CD4-positive, alpha-beta T cell treated with Interleukin-15 for 1 hour (primary cell): ENCODE measurements around the gene CAMTA1.

ENCODE experiments used
- DNase-seq: peaks from one replicate; pipeline ENCODE4 v3.0.0-alpha.2; 2020

The CAMTA1 gene

GRCh38 chr1:7495962-7496361 lies 710.7 kb downstream of the CAMTA1 start:
- no peak for DNase-seq

- no peak for DNase-seq
These were observed 711.9 kb downstream of the CAMTA1 start for GRCh38 chr1:7497107-7497637.

DNA sequence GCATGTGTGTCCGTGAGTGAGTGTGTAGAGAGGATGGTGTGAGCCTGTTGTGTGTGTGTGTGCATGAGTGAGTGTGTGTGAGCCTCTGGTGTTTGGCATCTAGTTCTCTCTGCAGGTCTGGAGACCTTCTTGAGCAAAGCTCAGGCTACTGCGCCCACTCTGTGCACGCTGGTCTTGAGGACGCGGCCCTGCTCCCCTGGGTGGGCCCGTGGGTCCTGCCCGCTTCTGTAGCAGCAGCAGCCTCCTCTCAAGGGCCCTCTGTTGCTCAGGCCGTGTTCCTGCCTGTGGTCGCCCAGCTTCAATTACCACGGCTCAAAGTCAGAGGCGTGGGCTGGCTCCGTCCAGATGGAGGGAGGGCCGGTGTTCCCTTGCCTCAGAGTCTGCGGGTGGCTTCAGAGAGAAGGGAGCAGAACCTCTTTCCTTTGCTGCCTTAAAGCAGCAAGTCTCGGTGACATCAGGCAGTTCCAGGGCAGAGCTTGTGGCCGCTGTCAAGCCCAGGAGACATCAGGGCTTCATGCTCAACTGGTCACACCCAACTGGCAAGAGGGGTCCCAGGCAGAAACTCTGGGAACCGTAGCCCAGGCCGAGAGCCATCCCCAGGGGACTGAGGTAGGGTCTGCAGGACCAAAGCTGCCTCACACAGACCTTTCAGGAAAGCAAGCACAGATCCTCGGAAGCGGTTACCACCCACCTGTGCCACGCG lies 715.3 kb downstream of the CAMTA1 start:
- no peak for DNase-seq

- no peak for DNase-seq
These were observed 715.8 kb downstream of the CAMTA1 start for GRCh38 chr1:7501084-7501491.

- DNase-seq, result no peak
These were observed 716.7 kb downstream of the CAMTA1 start for GRCh38 chr1:7501723-7502603.

DNA sequence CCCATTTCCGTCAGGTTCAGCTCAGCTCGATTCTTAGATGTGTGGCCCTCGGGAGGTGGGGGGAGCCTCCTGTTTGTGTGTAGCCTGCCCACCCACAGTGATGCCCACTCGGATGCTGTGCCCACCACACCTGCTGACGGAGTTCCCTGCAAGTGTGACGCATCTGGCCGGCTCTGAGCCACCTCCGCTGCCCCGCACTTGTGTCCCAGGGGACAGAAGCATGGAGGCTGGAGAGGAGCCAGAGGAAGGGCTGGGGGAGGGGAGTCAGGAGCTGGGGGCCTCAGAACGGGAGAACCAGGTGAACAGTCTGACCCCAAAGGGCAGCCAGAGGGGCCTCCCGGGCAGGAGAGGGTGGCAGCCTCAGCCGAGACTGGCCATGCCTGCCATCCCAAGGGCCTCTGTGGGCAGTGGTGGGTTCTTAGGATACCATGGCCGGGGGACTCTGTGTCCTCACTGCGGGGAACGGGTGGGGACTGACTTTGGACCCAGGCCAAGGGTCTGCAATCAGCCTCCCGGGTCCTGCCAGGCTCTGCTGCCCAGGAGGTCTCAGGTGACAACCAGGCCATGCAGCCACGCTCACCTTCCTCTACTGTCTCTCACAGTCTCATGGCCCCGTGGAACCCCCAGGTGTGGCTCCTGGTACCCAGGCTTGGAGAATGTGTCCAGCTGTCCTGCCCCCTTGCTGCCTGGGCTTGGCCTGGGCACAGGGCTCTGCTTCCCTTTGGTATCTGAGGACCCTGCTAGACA lies 718.6 kb downstream of the CAMTA1 start:
- DNase-seq, result no peak

DNA sequence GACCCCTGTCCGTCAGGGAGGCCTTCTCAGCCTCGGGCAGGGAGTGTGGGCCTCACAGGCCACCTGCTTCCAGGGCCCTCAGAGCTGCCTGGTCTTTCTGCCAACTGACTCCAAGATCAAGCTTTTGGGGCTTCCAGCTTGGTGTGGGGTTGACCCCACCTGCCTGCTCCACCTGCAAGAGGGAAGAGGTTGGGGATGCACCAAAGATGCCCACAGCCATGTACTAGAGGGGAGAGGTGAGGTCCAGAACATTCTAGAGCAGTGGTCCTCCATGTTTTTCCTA lies 719.1 kb downstream of the CAMTA1 start:
- DNase-seq, result no peak

DNA sequence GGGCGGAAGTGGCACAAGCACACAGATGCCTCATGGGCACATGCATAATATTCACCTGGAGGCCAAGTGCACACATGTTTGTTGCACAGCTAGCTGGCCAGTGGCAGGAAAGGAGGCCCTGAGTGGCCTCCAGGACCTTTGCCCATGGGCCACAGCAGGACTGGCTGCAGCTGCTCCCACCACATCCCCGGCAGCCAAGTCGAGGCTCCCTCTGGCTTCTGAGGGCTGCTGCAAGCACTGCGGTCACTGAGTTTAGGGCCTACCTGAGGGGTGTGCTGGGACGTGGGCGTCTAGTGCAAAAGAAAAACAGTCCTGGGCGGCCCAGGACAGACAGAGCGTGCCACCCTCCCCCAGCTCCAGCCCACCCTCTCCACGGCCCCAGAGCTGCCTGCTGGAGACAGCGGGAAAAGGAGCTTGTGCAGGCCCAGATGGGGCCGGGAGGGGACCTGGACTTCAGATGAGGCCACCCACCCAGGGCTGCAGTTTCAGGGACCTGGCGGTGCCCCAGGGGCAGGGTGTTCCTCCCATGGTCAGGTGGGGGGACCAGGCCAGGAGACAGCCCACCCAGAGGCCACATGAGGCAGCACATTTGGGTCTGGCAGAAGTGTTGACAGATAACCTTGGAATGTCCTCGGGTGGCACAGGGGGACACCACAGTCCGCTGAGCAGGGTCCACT lies 720.0 kb downstream of the CAMTA1 start:
- DNase-seq, result no peak

DNA sequence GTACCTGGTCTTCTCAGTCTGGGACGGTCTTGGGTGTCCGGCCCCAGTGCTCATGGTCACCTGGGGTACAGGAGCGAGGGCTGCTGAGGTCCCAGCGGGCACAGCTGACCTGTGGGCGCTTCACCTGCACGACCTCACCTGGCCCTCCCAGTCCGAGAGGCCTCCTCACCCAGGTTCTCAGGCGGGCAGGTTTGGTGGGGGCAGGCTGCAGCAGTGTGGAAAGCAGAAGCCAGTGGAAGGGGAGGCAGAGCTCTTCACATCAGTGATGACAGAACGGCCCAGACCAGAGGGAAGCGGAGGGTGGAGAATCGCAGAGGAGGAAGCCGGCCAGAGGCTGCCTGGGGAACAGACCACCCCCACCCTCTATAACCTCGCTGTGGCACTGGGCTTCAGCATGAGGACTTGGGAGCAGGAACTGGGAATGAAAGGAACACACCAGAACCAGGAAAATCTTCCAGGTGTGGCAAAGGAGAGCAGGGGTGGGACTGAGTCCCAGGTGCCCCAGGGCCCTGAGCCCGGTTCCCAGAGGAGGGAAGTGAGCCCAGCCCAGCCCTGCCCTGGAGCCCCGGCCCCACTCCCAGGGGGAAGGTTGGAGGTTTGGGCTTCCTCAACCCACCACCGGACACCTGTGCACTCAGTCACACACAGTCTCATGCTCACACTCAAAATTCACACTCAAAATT lies 720.7 kb downstream of the CAMTA1 start:
- no peak for DNase-seq

DNA sequence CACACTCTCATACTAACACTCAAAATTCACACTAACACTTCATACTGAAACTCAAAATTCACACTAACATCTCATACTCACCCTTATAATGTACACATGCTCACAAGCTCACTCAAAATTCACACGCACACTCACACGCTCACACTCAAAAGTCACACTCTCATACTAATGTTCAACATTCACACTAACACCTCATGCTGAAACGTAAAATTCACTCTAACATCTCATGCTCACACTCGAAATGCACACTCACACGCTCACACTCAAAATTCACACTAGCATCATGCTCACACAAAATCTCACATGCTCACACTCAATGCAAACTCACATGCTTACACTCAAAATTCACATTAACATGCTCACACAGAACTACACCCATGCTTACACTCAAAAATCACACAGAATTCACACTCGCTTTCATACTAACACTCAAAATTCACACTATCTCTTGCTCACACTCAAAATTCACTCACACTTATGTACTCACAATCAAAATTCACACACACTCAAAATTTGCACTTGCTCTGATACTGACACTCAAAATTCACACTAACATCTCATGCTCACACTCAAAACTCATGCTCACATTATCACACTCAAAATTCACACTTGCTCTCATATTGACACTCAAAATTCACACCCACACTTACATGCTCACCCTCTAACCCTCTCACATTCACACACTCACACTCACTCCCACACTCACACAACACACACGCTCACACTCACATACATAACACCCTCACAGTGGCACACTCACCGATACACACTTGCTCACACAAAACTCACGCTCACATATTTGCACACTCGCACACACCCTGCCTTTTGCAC lies 721.4 kb downstream of the CAMTA1 start:
- no peak for DNase-seq

GRCh38 chr1:7507285-7508019 lies 722.2 kb downstream of the CAMTA1 start:
- no peak for DNase-seq

- no peak for DNase-seq
These were observed 723.0 kb downstream of the CAMTA1 start for GRCh38 chr1:7508052-7508933.

GRCh38 chr1:7508934-7509519 lies 723.8 kb downstream of the CAMTA1 start:
- DNase-seq, result no peak

DNA sequence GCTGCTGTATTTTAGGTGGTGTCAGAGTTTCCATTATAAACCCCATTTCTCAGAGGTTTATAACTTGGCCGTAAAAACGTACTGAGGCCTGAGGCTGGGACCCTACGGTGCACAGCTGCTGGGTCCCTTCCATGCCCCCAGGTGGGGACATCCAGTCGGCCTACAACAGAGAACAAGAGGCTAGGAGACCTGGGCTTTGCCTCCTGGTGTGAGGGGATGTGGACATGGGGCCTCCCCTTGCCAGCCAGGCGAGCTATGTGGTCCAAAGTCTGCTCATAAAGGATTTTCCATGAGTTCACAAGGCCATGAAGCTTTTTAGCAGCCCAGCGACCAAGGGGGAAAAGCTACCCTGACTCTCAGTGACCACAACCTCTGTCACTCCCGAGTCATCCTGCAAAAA lies 724.3 kb downstream of the CAMTA1 start:
- DNase-seq, result no peak

DNA sequence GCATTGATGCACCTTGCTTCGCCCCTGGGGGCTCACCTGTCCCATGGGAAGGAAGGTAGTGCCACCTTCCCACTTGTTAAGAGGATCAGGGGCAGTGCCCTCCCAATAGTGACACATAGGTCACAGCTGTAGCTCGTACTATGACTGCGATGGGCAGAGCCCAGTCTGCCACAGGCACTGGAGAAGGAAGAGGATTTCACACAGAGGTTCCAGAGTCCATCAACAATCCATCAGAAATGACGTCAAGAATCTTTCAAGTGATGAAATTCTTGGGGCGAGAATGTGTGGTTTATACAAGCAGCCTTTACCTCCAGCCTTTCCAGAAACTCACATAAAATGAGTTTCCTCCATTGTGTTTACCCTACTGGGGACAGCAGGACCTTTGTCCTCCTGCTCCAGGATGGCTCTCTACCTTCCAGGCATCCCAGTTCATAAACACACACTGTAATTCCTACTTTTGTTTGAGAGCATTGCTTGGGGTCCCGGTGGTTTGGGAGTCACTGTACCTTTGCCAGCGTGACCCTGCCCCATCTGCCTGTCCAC lies 725.2 kb downstream of the CAMTA1 start:
- DNase-seq, result no peak

- no peak for DNase-seq
These were observed 726.1 kb downstream of the CAMTA1 start for GRCh38 chr1:7511381-7511780.

DNA sequence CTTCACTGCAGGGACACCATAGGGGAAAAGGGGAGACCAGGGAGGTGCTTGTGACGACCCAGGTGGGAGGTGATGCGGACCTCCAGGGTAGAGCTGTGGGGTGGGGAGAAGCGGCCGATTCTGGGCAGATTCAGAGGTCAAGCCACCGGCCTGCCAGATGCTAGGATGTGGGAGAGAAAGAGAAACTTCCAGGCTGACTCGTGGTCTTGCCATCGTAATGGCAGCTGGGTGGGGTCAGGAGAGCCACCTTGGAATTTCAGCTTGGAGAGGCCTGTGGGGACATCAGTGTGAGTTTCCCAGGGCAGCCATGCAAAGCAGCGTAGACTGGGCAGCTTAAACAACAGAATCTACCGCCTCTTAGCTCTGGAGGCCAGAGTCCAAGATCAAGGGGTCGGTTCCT lies 727.8 kb downstream of the CAMTA1 start:
- no peak for DNase-seq

DNA sequence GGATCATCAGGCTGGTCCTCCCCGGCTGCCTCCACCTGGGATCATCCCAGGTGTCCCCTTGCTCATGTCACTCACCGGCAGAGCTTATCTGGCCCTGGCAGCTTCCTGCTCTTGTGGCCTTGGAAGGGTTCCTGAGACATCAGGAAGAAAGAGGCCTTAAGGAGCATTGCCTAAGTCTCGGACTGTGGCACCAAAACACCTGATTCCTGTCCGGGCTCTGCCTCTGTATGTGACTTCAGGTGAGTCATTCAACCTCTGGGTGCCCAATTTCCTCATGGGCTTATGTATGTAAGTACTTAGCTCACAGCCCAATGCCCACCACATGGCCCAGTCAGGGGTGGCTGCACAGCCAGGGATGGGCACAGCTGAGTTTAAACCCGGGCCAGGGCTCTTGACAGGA lies 729.9 kb downstream of the CAMTA1 start:
- DNase-seq, result no peak

GRCh38 chr1:7515904-7516303 lies 730.6 kb downstream of the CAMTA1 start:
- no peak for DNase-seq
